ENCODE results near the gene IFFO2. TPM values are rescaled to one million over a fixed set of nuclear protein-coding genes. Genes with fewer than 3 reads are reported as not detected.

Gene IFFO2
- total and polyA plus RNA-seq, 10 of the 15 experiments (the other 5 are each of a cell fraction or from before 2014, with no cell fraction given), result 1.2 to 18.4 (median 6.7) TPM

DNA sequence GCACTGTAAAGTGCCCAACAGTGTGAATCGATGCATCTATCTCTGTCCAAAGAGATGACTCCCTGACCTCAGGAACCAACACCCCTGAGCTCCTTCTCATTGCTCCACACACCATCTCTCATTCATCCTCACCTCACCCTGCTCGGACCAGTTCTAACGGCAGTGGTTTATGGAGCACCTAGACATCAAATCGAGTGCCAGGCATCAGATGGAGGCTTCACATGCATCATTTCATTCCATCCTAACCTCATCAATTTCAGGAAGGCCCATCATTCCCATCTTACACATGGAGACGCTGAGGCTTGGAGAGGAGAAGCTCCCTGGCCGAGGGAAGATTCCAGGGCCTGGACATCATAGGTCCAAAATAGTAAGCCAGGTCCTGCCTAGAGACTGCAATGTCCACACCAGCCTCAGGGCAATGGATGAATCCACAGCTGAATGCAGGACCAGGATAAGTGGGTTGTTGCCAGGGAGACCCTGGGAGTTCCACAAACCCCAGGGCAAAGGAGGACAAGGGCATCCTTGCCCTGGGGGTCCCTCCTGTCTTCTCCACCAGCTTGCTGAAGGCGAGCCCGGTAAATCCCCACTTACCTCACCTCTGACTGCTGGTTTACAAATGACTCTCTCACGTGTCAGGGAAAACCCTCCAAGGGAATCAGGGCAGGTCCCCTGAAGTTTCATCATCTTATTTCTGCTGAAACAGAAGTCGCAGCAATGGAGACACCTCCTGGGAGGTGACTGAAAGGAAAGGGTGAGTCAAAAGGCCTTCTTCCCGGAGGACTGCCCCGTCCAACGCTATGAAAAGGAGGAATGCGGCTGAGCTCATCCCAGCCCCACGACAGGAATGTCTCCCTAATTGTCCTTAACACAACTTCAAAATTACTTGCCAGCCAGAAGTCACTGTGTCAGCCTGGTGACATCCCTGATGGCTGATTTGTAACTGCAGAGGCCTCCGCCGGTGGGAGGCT lies 9.0 kb upstream of the IFFO2 start:
- Histone ChIP-seq H3K79me2 (ENCODE audit: control insufficient read depth, insufficient read depth, low read length) (no peaks in the 10 kb centered on the region), H3K27me3 (replicated peaks in 1 of 2; ENCODE audit: control insufficient read depth in 2 of 2, insufficient read depth in 2 of 2, low read length in 1 of 2) (peaks cover under 1 to 1% of the 10 kb centered on the region in 2 experiments; a peak in 2 of 4 replicates), H3K9me3 (replicated peaks; ENCODE audit: control insufficient read depth, insufficient read depth, low read length) (no peaks in the 10 kb centered on the region), H3K9ac (ENCODE audit: control insufficient read depth, insufficient read depth, low read length) (no peak overlapping the region), H3K4me3 (no peak overlapping the region), H2AFZ (ENCODE audit: control insufficient read depth, low read depth, low read length) (peak overlapping the region; percentile 7; the same call in 1 of the 2 replicates), H4K20me1 (ENCODE audit: control insufficient read depth, insufficient read depth) (no peaks in the 10 kb centered on the region), H3K27ac (ENCODE audit: control insufficient read depth, insufficient read depth) (no peak overlapping the region), H3K4me1 (ENCODE audit: control insufficient read depth, insufficient read depth, low read length) (peaks cover 7% of the 10 kb centered on the region; the same call in 1 of the 2 replicates), H3K4me2 (ENCODE audit: control insufficient read depth, insufficient read depth) (peak overlapping the region; percentile 32; the same call in 1 of the 2 replicates), H3K36me3 (ENCODE audit: control insufficient read depth in 2 of 2, insufficient read depth in 2 of 2, low read length in 1 of 2) (no peaks in the 10 kb centered on the region)
- ATAC-seq (peak; percentile 90), FAIRE-seq (peak; percentile 75), DNase-seq (ENCODE audit: low read depth, low spot score) (no peak)
- ChIA-PET POLR2A (no interaction called here), RAD21 (ENCODE audit: unreplicated experiment) (interaction anchor here (1.5 to 2.6 kb wide), 3 partner anchors 14 to 63 kb away, joined by 8 to 9 read pairs (median 8); partner anchors contain the start of gene ALDH4A1), CTCF (interaction anchor here (1.0 to 13.1 kb wide), 5 partner anchors 14 to 59 kb away, joined by 3 to 86 read pairs (median 15); no protein-coding TSS in a partner anchor), SMC1A (ENCODE audit: uncharacterized antibody, unreplicated experiment) (interaction anchor here (1.2 to 2.1 kb wide), 3 partner anchors 14 to 63 kb away, joined by 3 to 7 read pairs (median 3); partner anchors contain the start of gene ALDH4A1)
- WGBS (ENCODE audit: insufficient coverage, insufficient replicate concordance, low lambda C conversion rate, missing lambda C conversion rate), result 31% methylated on average over 17 of the region's 17 CpGs
- in situ Hi-C loops (cut with MboI), result no loop called here
- intact Hi-C loops (cut with micrococcal nuclease; ENCODE audit: unreplicated experiment), result no loop called here
- BruUV-seq (replicated peaks), result no TSS peak
- TF ChIP-seq KLF5 (IDR thresholded peaks at IDR 0.05; ENCODE audit: partially characterized antibody), result no peak
- TF ChIP-seq, protein P1, sequence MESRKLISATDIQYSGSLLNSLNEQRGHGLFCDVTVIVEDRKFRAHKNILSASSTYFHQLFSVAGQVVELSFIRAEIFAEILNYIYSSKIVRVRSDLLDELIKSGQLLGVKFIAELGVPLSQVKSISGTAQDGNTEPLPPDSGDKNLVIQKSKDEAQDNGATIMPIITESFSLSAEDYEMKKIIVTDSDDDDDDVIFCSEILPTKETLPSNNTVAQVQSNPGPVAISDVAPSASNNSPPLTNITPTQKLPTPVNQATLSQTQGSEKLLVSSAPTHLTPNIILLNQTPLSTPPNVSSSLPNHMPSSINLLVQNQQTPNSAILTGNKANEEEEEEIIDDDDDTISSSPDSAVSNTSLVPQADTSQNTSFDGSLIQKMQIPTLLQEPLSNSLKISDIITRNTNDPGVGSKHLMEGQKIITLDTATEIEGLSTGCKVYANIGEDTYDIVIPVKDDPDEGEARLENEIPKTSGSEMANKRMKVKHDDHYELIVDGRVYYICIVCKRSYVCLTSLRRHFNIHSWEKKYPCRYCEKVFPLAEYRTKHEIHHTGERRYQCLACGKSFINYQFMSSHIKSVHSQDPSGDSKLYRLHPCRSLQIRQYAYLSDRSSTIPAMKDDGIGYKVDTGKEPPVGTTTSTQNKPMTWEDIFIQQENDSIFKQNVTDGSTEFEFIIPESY (IDR thresholded peaks at IDR 0.05), result no peak
- no peak for TF ChIP-seq POU2F2 (IDR thresholded peaks at IDR 0.05; ENCODE audit: borderline replicate concordance, low read depth, low read length)
- TF ChIP-seq NR2F1 (conservative IDR thresholded peaks at IDR 0.05), result no peak
- TF ChIP-seq CBX3 (IDR thresholded peaks at IDR 0.05; ENCODE audit: borderline replicate concordance, low read depth), result no peak
- peak; percentile 62 for TF ChIP-seq ATF7 (IDR thresholded peaks at IDR 0.05; ENCODE audit: low read depth)
- no peak for TF ChIP-seq MXI1 (IDR thresholded peaks at IDR 0.05; ENCODE audit: low read depth, low read length)
- no peak for TF ChIP-seq TCF3 (IDR thresholded peaks at IDR 0.05; ENCODE audit: borderline replicate concordance, insufficient read depth, low read depth, low read length)
- TF ChIP-seq CHD2 (IDR thresholded peaks at IDR 0.05; ENCODE audit: borderline replicate concordance, low read depth, low read length), result no peak
- no peak for TF ChIP-seq SIX5 (IDR thresholded peaks at IDR 0.05; ENCODE audit: low read depth, low read length, severe bottlenecking)
- TF ChIP-seq CBFB (IDR thresholded peaks at IDR 0.05; ENCODE audit: low read depth), result no peak
- TF ChIP-seq BHLHE40 (IDR thresholded peaks at IDR 0.05; ENCODE audit: borderline replicate concordance in 1 of 2, low read depth in 2 of 2, low read length in 1 of 2), result peak; percentile 95 to 96
- TF ChIP-seq IKZF2 (IDR thresholded peaks at IDR 0.05), result peak; percentile 48 to 53; a peak in 3 of 4 replicates
- TF ChIP-seq RUNX3 (IDR thresholded peaks at IDR 0.05; ENCODE audit: low read length), result peak; percentile 60; the same call in 1 of the 2 replicates
- TF ChIP-seq ZBED1 (IDR thresholded peaks at IDR 0.05; ENCODE audit: borderline replicate concordance), result no peak
- TF ChIP-seq EP300 (IDR thresholded peaks at IDR 0.05; ENCODE audit: borderline replicate concordance in 1 of 2, control insufficient read depth in 1 of 2, low read depth in 2 of 2, low read length in 2 of 2), result no peak
- TF ChIP-seq RCOR1 (conservative IDR thresholded peaks at IDR 0.05; ENCODE audit: low read depth, low read length), result no peak
- TF ChIP-seq SUZ12 (IDR thresholded peaks at IDR 0.05; ENCODE audit: unreplicated experiment), result no peak
- TF ChIP-seq, protein P2, sequence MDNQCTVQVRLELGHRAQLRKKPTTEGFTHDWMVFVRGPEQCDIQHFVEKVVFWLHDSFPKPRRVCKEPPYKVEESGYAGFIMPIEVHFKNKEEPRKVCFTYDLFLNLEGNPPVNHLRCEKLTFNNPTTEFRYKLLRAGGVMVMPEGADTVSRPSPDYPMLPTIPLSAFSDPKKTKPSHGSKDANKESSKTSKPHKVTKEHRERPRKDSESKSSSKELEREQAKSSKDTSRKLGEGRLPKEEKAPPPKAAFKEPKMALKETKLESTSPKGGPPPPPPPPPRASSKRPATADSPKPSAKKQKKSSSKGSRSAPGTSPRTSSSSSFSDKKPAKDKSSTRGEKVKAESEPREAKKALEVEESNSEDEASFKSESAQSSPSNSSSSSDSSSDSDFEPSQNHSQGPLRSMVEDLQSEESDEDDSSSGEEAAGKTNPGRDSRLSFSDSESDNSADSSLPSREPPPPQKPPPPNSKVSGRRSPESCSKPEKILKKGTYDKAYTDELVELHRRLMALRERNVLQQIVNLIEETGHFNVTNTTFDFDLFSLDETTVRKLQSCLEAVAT (IDR thresholded peaks at IDR 0.05), result no peak

All from GM12878 (cell line).